Eye (tissue), 1 donor: Measurements from ENCODE around the gene ZNF862.

ENCODE experiments used
- DNase-seq: peaks from one replicate; pipeline ENCODE4 v3.0.0-alpha.2; 2015

The ZNF862 gene

DNA sequence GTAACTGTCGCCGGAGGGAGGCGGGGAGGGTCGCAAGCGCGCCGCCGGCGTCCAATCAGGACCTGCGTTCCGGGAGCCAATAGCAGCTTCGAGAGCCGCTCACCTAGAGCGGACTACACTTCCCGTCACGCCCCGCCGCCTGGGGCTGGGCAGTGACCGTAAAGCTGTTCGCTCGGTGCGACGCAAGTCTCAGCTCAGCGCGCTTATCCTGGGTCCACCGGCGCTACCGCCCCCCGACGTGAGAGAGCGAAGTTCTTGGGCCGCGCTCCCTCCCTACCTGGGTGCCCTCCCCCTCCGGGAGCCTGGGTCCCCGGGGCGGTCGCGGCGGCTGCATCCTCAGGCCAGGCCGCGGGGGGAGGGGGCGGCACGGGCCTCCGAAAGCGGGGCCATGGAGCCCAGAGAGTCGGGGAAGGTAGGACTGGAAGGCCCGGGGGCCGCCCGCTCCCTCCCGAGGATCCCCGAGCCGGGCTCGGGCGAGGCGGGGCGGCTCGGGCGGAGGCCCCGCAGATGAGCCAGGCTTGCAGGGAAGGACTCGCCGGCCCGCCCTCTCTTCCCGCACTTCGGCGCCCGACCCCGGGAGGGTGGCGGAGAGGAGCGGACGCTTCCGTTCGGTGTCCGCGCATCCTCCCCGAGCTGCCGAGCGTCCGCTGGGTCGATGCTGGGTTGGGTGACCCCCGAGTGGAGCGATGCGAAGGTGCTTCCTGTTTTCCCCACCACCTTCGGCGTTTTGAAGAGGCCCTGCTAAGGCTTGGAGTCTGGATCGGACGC, at the start of gene ZNF862:
TSS of gene ZNF862 (plus strand) at position 152 of the 768 bp plus-strand sequence. CDS start at position 389, 237 bp downstream.
- peak; percentile 99 for DNase-seq

DNA sequence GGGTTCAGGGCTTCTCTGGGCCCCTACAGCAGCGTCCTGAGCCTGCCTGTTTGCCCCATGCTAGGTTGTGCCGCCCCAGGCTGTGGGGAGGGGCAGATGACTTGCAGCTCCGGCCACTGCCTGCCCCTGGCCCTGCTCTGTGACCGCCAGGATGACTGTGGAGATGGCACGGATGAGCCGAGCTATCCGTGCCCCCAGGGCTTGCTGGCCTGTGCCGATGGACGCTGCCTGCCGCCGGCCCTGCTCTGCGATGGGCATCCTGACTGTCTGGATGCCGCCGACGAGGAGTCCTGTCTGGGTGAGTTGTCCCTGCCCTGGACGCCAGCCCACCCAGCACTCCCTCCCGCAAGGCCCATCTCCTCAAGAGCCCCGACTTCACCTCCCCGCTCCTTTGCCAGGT, 49.1 kb upstream of the ZNF862 start:
- DNase-seq = no peak

DNA sequence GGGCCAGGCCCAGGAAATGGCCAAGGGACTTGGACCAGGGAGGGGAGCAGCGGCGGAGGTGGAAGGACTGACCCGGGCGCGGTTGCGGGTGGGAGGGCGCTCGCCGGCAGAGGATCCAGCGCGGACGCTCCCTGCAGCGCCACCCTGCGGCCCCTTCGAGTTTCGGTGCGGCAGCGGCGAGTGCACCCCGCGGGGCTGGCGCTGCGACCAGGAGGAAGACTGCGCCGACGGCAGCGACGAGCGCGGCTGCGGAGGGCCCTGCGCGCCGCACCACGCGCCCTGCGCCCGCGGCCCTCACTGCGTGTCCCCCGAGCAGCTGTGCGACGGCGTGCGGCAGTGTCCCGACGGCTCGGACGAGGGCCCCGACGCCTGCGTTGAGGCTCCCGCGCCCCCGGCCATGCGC, 48.0 kb upstream of the ZNF862 start:
- peak; percentile 73 for DNase-seq

DNA sequence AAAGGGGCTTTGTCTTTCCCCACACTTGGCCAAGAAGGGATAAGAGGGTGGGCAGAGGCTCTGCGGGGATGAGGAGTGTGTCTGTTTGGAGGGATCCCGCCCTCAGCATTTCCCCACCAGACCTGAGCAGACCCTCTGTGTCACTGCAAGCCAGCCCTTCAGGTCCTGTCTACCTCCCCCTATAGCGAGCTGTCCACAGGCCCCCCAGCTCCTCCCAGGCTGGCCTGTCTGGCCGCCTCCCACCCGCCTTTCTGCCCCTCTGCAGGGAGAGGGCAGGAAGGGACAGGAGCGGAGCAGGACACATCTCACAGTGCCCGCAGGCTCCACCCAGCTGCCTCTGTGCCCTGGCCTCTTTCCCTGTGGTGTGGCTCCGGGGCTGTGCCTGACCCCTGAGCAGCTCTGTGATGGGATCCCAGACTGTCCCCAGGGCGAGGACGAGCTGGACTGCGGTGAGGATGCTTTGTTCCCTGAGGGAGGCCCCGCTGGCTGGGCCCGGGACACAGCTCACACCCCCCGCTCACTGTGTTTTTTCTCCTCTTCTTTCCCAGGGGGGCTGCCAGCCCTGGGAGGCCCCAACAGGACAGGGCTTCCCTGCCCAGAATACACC, 47.3 kb upstream of the ZNF862 start:
- DNase-seq = no peak

DNA sequence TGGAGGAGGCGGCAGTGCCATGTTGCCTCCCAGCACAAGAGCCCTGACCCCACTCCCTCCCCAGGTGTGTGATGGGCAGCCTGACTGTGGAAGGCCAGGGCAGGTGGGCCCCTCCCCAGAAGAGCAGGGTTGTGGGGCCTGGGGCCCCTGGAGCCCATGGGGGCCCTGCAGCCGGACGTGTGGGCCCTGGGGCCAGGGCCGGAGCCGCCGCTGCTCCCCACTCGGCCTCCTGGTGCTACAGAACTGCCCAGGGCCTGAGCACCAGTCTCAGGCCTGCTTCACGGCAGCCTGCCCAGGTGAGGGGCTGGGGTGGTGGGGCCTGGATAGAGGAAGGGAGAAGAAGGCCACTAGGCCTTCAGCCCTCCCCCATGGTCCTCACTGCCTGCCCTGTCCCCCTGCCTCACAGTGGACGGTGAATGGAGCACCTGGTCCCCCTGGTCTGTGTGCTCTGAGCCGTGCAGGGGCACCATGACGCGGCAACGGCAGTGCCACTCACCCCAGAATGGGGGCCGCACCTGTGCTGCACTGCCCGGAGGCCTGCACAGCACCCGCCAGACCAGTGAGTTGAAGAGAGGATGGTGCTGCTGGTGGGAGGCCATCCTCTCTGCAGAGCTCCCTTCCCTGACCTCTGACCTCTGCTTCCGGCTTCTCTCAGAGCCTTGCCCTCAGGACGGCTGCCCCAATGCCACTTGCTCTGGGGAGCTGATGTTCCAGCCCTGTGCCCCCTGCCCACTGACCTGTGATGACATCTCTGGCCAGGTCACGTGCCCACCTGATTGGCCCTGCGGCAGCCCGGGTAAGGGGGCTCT, 46.6 kb upstream of the ZNF862 start:
- no peak for DNase-seq

DNA sequence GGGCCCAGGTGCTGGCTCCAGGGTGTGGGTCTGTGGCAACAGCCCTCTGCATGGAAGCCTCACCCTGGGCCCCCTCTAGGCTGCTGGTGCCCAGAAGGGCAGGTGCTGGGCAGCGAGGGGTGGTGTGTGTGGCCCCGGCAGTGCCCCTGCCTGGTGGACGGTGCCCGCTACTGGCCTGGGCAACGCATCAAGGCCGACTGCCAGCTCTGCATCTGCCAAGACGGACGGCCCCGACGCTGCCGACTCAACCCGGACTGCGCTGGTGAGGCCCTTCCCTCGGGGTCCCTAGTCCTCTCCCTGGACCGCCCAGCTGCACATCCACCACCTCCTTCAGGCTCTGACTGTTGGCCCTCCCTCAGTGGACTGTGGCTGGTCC, 46.0 kb upstream of the ZNF862 start:
- no peak for DNase-seq

DNA sequence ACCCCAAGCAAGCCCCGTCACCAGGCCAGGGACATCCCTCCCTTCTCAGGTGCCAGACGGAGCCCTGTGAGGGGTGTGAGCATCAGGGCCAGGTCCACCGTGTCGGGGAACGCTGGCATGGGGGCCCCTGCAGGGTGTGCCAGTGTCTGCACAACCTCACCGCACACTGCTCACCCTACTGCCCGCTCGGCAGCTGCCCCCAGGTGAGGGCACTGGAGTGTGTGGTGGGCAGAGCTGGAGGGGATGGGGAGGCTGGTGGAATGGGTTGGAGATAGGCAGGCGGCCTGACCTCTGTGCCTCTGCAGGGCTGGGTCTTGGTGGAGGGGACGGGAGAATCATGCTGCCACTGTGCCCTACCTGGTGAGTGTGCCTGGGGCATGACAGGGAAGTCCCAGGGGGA, 44.9 kb upstream of the ZNF862 start:
- DNase-seq = no peak

DNA sequence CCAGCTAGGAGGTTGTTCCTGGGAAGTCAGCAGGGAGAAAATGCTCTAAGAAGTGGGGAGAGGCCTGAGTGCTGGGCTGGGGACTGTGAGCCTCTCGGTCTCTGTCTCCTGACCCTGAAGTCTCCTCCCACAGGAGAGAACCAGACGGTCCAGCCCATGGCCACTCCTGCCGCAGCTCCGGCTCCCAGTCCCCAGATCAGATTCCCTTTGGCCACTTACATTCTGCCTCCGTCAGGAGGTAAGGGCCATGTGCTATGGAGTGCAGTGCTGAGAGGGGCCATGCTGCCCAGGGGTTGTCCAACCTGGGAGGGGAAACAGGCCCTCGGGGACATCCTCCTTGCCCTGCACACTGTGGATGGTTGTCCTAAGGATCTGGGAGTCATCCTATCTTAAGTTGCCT, 43.5 kb upstream of the ZNF862 start:
- no peak for DNase-seq

DNA sequence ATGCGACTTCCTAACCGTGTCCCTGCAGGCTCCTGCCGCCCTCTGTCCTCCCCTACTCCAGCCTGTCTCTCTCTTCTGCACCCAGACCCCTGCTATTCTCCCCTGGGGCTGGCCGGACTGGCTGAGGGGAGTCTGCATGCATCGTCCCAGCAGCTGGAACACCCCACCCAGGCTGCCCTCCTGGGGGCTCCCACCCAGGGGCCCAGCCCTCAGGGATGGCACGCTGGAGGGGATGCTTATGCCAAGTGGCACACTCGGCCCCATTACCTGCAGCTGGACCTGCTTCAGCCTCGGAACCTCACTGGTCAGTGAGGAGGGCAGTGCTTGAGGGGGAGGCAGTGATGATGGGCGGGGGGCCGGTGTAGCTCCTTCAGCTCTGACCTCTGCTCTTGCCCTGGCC, 43.0 kb upstream of the ZNF862 start:
- DNase-seq = no peak

DNA sequence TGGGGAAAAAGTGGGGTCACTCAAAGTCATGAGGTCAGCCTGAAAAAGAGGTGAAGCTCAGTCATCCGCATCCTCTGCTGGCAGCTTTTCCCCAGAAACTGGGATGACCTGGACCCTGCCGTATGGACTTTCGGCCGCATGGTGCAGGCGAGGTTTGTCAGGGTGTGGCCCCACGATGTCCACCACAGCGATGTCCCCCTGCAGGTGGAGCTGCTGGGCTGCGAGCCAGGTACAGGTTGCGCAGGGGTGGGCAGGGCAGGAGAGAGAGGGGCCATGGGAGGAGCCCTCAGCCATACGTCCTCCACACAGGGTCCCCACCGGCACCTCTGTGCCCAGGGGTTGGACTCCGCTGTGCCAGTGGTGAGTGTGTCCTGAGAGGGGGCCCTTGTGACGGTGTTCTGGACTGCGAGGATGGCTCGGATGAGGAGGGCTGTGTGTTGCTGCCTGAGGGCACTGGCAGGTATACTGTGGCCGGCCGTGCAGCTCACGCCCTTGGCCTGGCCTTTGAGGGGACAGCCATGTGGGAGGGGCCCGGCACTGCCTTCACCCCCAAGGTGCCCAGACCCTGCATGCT, 41.8 kb upstream of the ZNF862 start:
- DNase-seq = no peak

DNA sequence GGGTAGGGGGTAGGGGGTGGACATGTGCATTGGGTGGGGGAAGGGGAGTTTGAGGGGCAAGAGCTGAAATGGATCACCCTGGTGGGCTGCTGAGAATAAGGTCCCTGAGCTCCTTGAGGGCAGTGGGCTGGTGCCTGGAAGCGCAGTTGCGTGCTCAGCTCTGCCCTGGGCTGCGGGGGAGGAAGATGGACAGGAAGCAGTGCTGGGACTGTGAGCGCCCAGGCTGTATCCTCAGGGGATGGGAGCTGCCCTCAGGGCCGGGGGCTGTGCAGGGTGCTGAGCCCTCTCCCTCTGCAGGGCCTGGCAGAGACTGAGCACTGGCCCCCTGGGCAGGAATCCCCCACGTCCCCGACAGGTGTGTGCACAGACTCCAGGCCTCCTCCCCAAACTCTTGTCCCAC, 40.4 kb upstream of the ZNF862 start:
- DNase-seq = no peak

DNA sequence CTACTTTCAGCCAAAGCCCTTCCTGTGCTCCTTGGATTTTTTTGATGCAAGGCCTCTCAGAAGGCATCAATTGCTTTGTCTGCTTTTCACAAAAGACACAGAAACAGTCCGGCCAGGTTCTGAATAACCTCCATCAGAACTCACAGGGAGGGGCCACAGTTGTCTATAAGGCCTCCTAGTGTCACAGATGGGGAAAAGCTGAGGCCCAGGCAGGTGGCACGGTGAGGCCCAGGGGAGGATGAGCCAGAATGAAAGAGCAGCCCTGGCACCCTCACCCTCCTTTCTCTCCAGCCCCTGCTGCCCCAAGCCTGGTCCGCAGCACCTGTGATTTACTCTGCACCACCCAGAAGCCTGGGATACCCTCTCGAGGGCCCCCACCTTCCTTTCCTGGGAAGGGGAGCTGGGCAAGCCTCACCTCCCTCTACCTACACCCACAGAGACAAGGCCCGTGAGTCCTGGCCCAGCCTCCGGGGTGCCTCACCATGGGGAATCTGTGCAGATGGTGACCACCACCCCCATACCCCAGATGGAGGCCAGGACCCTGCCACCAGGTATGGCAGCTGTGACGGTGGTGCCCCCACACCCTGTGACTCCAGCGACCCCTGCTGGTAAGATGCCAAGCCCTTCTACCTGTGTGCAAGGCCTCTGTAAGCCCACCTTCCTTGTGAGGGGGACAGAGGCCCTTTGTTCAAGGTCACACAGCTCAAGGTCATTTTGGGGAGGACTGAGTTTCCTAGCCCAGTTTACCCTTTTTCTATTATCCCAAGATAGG, 38.6 kb upstream of the ZNF862 start:
- peak; percentile 51 for DNase-seq

DNA sequence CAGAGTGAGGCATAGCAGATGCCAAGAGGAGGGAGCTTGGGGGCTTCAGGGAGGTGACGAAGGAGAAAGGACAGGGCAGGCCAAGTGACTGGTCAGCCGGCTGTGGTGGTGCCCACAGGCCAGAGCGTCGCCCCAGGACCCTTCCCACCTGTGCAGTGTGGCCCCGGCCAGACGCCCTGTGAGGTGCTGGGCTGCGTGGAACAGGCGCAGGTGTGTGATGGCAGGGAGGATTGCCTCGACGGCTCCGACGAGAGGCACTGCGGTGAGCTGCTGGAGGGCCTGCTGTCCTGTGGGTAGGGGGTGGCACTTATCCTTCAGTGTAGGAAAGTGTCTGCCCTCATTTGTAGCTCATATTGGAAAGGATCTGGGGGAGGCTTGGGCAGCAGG, 38.0 kb upstream of the ZNF862 start:
- DNase-seq = no peak

DNA sequence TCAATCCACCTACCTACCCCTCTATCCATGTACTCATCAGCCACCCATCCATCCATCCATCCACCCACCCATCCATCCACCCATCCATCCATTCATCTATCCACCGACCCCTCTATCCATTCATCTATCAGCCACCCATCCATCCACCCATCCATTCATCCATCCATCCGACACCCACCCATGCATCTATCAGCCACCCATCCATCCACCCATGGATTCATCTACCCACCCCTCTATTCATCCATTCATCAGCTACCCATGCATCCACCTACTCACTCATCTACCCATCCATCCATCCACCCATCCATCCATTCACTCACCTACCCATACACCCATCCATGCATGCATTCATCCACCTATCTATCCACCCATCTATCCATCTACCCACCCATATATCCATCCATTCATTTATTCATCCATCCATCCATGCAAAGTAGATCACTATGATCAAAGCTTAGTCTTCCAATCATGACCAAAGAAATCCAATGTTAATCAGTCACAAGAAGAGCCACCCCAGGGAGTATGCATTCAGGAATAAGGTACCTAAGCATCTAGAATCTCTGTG, 37.1 kb upstream of the ZNF862 start:
- DNase-seq = no peak

DNA sequence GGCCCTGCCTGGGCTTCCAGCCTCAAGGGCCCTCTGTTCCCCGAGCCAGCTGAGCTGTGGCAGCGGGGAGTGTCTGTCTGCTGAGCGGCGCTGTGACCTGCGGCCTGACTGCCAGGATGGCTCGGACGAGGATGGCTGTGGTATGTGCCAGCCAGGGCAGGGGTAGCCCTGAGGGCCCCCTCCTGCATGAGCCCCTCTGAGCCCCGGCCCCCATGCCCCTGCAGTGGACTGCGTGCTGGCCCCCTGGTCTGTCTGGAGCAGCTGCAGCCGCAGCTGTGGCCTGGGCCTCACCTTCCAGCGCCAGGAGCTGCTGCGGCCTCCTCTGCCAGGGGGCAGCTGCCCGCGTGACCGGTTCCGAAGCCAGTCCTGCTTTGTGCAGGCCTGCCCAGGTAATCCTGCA, 36.4 kb upstream of the ZNF862 start:
- no peak for DNase-seq

DNA sequence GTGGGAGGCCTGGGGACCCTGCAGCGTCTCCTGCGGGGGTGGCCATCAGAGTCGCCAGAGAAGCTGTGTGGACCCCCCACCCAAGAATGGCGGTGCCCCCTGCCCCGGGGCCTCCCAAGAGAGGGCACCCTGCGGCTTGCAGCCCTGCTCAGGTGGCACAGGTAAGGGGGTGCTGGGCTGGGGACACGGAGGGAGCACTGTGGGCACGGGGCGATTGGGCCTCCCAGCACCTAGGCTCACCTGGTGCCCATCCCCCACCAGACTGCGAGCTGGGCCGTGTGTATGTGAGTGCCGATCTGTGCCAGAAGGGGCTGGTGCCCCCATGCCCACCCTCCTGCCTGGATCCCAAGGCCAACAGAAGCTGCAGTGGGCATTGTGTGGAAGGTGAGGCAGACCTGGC, 35.2 kb upstream of the ZNF862 start:
- no peak for DNase-seq

DNA sequence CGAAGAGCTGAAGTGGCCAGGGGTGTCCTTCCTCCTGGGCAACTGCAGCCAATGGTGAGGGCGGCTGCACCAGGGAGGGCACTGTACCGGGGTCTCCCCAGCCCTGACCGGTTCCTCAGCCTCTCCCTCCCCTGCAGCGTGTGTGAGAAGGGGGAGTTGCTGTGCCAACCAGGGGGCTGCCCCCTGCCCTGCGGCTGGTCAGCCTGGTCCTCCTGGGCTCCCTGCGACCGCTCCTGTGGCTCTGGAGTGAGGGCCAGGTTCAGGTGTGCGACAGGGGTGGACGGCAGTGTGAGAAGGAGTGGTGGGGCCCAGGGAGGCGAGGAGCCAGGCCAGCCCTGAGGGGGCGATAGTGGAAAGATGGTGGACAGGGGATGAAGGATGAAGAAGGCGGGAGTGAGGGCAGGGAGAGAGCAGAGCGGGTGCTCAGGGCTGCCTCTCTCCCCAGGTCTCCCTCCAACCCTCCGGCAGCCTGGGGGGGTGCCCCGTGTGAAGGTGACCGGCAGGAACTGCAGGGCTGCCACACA, 34.6 kb upstream of the ZNF862 start:
- no peak for DNase-seq

DNA sequence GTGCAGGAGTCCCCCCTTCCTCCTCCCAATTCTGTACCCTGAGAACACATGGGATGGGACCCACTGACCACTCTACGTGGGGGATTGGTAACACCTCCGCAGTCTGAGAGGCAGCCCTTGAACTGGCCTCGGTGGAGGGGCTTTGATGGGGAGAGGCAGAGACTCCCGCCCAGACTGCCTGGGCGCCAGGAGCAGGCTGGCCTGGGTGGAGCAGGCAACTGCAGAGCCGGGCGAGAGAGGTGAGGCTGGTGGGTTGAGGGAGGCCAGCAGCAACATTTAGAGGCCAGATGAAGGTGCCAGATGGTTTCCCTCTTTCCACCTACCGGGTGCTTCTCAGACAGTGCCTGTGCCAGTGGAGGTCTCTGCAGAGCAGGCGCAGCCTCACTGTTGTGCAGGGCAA, 34.1 kb upstream of the ZNF862 start:
- DNase-seq = no peak

DNA sequence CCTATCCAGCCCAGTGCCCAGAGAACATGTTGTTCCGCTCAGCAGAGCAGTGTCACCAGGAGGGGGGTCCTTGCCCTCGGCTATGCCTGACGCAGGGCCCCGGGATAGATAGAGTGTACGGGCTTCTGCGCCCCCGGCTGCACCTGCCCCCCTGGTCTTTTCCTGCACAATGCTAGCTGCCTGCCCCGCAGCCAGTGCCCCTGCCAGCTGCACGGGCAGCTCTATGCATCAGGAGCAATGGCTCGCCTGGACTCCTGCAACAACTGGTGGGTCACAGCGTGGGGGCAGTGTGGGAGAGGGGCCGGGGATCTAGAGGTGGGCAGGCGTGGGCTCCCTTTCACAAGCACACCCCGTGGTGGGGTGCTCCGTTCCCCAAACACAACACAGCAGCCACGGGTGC, 31.4 kb upstream of the ZNF862 start:
- no peak for DNase-seq

DNA sequence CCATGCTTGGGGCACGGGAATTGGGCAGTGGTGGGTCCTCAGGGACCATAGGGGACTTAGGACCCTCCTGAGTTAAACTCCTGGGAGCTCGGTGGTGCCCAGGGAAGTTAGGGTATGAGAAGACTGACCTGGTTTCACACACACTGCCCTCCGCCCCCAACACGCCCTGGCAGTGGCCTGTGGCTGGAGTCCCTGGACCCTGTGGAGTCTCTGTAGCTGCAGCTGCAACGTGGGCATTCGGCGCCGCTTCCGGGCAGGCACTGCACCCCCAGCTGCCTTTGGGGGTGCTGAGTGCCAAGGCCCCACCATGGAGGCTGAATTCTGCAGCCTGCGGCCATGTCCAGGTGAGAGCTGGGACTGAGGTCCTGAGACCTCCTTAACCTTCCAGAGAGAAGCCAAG, 29.9 kb upstream of the ZNF862 start:
- DNase-seq = no peak

DNA sequence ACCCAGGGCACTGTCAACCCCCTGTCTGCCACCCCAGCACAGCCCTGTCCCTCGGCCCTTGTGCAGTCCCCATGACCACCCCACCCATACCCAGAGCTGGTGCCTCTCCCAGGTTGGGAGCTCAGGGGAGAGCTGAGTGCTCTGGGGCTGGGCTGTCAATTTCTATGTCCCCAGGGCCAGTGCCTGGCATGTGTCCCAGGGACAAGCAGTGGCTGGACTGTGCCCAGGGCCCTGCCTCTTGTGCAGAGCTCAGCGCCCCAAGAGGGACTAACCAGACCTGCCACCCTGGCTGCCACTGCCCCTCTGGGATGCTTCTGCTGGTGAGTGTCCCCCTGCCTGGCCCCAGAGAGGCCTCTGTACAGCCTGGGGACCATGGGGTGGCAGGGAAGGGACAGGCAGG, 29.0 kb upstream of the ZNF862 start:
- DNase-seq = no peak

DNA sequence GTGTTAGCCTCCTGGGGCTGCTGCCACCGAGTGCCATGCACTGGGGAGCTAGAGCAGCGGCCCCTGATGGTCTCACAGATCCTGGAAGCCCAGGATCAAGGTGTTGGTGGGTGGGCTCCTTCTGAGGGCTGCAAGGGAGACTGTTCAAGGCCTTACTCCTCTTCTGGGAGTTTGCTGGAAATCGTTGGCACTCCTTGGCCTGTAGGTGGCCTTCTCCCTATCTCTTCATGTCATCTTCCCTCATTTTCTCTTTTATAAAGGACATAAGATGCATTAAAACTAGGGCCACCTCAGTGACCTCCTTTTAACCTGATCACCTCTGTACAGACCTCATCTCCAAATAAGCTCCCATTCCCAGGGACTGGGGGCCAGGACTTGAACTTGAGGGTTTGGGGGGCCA, 27.0 kb upstream of the ZNF862 start:
- DNase-seq = no peak
